ENCODE data around the gene PPP2R3B.

GRCh38 chrX:426881-427280, 40.2 kb upstream of the PPP2R3B start:
- TF ChIP-seq CTCF (IDR thresholded peaks at IDR 0.05; ENCODE audit: poor library complexity, severe bottlenecking) (no peak), POLR2AphosphoS5 (IDR thresholded peaks at IDR 0.05) (no peak), REST (IDR thresholded peaks at IDR 0.05; ENCODE audit: borderline replicate concordance) (no peak), RAD21 (conservative IDR thresholded peaks at IDR 0.05) (no peak), EP300 (conservative IDR thresholded peaks at IDR 0.05; ENCODE audit: poor library complexity, severe bottlenecking) (no peak)

Data from neural cell (in vitro differentiated cells).